Fibroblast of lung (primary cell): Measurements from ENCODE around the gene SNX32. TPM values are rescaled to one million over a fixed set of nuclear protein-coding genes. Genes with fewer than 3 reads are reported as not detected.

Source experiments
- DNase-seq, 2 donors: peaks; one replicate each; pipeline versions ENCODE4 v3.0.0 to v3.0.0-alpha.2; 2010; ENCODE audit warnings: low read depth in 2 of 2
- H2AFZ ChIP-seq: 2 replicates; pipeline ENCODE4 v1.5.1; 2012; ENCODE audit warnings: low read length, control low read depth, inconsistent platforms
- H3K27ac ChIP-seq: 2 replicates; pipeline ENCODE4 v1.5.1; 2011; ENCODE audit warnings: low read length, control low read depth; ENCODE audit not compliant: insufficient read depth
- H3K27me3 ChIP-seq: 2 replicates; pipeline ENCODE4 v1.5.1; 2011; ENCODE audit warnings: mild to moderate bottlenecking, low read length; ENCODE audit not compliant: control insufficient read depth, insufficient read depth
- H3K36me3 ChIP-seq: 2 replicates; pipeline ENCODE4 v1.5.1; 2011; ENCODE audit warnings: low read length; ENCODE audit not compliant: control insufficient read depth, insufficient read depth
- H3K4me1 ChIP-seq: 2 replicates; pipeline ENCODE4 v1.5.1; 2011; ENCODE audit warnings: low read length; ENCODE audit not compliant: control insufficient read depth, insufficient read depth; ENCODE audit errors: extremely low read depth
- H3K4me2 ChIP-seq: 2 replicates; pipeline ENCODE4 v1.5.1; 2011; ENCODE audit warnings: low read length, control low read depth; ENCODE audit not compliant: insufficient read depth; ENCODE audit errors: extremely low read depth
- H3K4me3 ChIP-seq, 4 experiments: fragments of 200-600 bp in 1 of 4; sonication (generic) in 1 of 4; replicated peaks in 1 of 4; 2 replicates each; pipeline ENCODE4 v1.5.1; 2011 to 2016; ENCODE audit warnings: low read length in 4 of 4, low read depth in 3 of 4, mild to moderate bottlenecking in 3 of 4, control low read depth in 2 of 4, inconsistent platforms in 1 of 4, mixed read lengths in 1 of 4; ENCODE audit not compliant: insufficient read depth in 1 of 4; ENCODE audit errors: control extremely low read depth in 1 of 4
- H3K79me2 ChIP-seq: 2 replicates; pipeline ENCODE4 v1.5.1; 2012; ENCODE audit warnings: mild to moderate bottlenecking, low read length, inconsistent platforms; ENCODE audit not compliant: control insufficient read depth, insufficient read depth
- H3K9ac ChIP-seq: 2 replicates; pipeline ENCODE4 v1.5.1; 2011; ENCODE audit warnings: mild to moderate bottlenecking, low read length, control low read depth; ENCODE audit not compliant: insufficient read depth
- H3K9me3 ChIP-seq: 2 replicates; pipeline ENCODE4 v1.5.1; 2012; ENCODE audit warnings: low read depth, low read length; ENCODE audit not compliant: control insufficient read depth, insufficient read depth
- H4K20me1 ChIP-seq: 2 replicates; pipeline ENCODE4 v1.5.1; 2011; ENCODE audit warnings: low read length; ENCODE audit not compliant: control insufficient read depth, insufficient read depth; ENCODE audit errors: extremely low read depth
- EZH2 ChIP-seq: IDR thresholded peaks from 2 replicates; pipeline ENCODE4 v1.5.1; 2012; ENCODE audit warnings: low read length, control low read depth, mild to moderate bottlenecking; ENCODE audit errors: missing control alignments
- polyA plus RNA-seq, 2 donors: library from polyadenylated mRNA; depleted of rRNA in 1 of 2; stranded (reverse) in 1 of 2; unstranded in 1 of 2; fragments of >200 nt; gene quantifications; 2 replicates each; pipeline ENCODE4 v1.2.1, GENCODE V29; 2011 to 2012; ENCODE audit warnings: missing spikeins in 1 of 2
- total RNA-seq: library from RNA; depleted of rRNA; stranded (reverse); fragments of >200 nt; gene quantifications from 2 replicates; pipeline ENCODE4 v1.2.1, GENCODE V29; 2014
- TF ChIP-seq, protein P1 (sequence below), 2 donors: IDR thresholded peaks in 1 of 2; conservative IDR thresholded peaks in 1 of 2; 1 replicate in 1 of 2; 2 replicates in 1 of 2; pipeline ENCODE4 v1.5.1; 2011 to 2012; ENCODE audit warnings: low read length in 2 of 2, control low read depth in 1 of 2, inconsistent platforms in 1 of 2, low read depth in 1 of 2, mild to moderate bottlenecking in 1 of 2

The SNX32 gene
- total and polyA plus RNA-seq, 2 donors (not counting 1 experiment from before 2014, with no cell fraction given) = 0.33 to 3.1 TPM

DNA sequence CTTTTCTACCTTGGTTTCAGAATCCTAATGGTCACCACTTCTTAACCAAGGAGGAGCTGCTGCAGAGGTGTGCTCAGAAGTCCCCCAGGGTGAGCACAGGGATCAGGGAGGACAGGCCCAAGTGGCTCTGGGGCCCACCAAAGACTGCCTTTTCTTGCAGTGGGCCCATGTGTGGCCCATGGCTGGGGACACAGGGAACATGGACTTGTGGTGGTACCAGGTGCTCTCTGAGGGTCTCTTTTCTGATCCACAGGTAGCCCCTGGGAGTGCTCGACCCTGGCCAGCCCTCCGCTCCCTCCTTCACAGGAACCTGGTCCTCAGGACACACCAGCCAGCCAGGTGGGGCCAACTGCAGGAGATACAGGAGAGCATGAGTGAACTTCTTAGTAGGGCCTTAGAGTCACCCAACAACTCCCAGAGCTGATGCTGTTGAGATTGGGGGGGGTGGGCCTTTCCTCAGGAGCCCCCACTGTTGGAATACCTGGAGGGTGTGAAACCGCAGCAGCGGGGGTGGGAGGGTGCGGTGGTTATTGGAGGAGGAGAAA is 28.5 kb downstream of the SNX32 start:
- Histone ChIP-seq H3K4me3 (peak overlapping the region in 1 of 4 experiments; percentile 96), H3K4me2 (peak overlapping the region; percentile 73), H3K27ac (peak overlapping the region; percentile 27), H3K36me3 (peaks cover 40% of the 10 kb centered on the region), H2AFZ (no peak overlapping the region), H3K9me3 (no peaks in the 10 kb centered on the region), H3K9ac (peak overlapping the region; percentile 7), H3K27me3 (no peaks in the 10 kb centered on the region), H3K4me1 (peaks cover 15% of the 10 kb centered on the region), H4K20me1 (no peaks in the 10 kb centered on the region), H3K79me2 (peaks cover 39% of the 10 kb centered on the region)
- TF ChIP-seq, protein P1, sequence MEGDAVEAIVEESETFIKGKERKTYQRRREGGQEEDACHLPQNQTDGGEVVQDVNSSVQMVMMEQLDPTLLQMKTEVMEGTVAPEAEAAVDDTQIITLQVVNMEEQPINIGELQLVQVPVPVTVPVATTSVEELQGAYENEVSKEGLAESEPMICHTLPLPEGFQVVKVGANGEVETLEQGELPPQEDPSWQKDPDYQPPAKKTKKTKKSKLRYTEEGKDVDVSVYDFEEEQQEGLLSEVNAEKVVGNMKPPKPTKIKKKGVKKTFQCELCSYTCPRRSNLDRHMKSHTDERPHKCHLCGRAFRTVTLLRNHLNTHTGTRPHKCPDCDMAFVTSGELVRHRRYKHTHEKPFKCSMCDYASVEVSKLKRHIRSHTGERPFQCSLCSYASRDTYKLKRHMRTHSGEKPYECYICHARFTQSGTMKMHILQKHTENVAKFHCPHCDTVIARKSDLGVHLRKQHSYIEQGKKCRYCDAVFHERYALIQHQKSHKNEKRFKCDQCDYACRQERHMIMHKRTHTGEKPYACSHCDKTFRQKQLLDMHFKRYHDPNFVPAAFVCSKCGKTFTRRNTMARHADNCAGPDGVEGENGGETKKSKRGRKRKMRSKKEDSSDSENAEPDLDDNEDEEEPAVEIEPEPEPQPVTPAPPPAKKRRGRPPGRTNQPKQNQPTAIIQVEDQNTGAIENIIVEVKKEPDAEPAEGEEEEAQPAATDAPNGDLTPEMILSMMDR (conservative IDR thresholded peaks at IDR 0.05 in 1 of 2, IDR thresholded peaks at IDR 0.05 in 1 of 2; ENCODE audit: low read depth in 1 of 2, low read length in 2 of 2) = no peak
- TF ChIP-seq EZH2 = no peak
- no peak for DNase-seq

DNA sequence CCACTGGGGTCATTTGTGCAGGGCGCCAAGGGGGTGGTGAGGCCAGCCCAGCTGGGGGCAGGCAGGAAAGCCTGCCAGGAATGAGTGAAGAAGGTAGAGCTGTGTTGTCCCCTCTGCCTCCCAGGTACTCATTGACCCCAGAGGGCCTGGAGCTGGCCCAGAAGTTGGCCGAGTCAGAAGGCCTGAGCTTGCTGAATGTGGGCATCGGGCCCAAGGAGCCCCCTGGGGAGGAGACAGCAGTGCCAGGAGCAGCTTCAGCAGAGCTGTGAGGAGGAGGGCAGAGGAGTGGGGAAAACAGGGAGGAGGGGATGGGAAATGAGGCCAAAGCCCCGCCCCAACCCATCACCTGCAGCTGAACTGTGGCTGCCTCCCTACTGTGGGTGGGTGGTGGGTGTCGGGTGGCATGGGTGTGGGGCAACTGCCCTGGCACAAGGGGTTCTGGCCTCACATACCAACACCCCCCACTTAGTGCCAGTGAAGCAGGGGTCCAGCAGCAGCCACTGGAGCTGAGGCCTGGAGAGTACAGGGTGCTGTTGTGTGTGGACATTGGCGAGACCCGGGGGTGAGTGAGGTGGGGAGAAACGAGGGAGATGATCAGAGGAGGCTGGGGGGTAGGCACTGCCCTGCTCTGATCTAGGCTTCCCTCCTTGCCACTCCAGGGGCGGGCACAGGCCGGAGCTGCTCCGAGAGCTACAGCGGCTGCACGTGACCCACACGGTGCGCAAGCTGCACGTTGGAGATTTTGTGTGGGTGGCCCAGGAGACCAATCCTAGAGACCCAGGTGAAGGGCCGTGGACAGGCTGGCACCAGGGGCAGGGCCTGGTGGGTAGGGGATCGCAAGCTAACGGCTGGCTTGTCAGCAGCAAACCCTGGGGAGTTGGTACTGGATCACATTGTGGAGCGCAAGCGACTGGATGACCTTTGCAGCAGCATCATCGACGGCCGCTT is 29.5 kb downstream of the SNX32 start:
- Histone ChIP-seq H3K27me3 (no peaks in the 10 kb centered on the region), H2AFZ (no peak overlapping the region), H4K20me1 (no peaks in the 10 kb centered on the region), H3K9me3 (no peaks in the 10 kb centered on the region), H3K4me3 (no peak overlapping the region), H3K36me3 (peaks cover 45% of the 10 kb centered on the region), H3K9ac (no peak overlapping the region), H3K27ac (no peak overlapping the region), H3K79me2 (peaks cover 34% of the 10 kb centered on the region), H3K4me2 (no peak overlapping the region), H3K4me1 (peaks cover 18% of the 10 kb centered on the region)
- no peak for DNase-seq
- no peak for TF ChIP-seq EZH2
- TF ChIP-seq, protein P1 (conservative IDR thresholded peaks at IDR 0.05 in 1 of 2, IDR thresholded peaks at IDR 0.05 in 1 of 2; ENCODE audit: low read depth in 1 of 2, low read length in 2 of 2) = no peak

DNA sequence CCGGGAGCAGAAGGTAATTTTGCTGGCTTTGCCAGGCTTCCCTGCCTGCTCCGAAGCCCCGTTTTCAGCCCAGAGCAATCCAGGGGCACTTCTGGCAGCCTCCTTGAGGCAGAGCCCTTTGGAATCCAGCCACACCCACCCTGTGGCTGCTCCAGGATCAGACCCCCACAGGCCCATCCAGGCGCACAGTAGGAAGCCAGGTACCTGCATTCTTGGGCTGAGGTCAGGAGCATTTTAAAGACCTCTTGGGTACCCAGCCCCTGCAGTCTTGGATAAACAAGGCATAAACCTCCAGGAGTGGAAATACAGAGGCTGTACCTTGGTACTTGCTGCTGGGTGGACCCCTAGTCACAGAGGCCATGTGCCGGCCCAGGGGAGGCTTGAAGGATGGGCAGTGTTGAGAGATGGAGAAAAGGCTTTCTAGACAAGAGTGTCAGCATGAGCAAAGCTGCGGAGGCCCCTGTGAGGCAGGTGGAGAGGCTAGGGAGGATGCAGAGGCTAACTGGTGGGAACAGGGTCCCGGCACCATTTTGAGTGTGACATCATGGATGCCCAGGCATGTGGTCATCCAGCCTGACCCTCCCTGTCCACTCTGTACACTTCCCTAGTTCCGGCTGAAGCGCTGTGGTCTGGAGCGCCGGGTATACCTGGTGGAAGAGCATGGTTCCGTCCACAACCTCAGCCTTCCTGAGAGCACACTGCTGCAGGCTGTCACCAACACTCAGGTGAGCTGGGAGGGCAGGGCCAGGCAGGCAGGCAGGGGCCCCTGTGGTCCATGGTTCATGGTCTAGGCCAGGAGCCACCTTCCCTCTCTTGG is 30.3 kb downstream of the SNX32 start:
- no peaks in the 10 kb centered on the region for H4K20me1 ChIP-seq
- H3K79me2 ChIP-seq = peaks cover 36% of the 10 kb centered on the region
- no peak overlapping the region for H3K4me3 ChIP-seq
- H2AFZ ChIP-seq = no peak overlapping the region
- H3K9ac ChIP-seq = no peak overlapping the region
- no peak overlapping the region for H3K27ac ChIP-seq
- H3K9me3 ChIP-seq = no peaks in the 10 kb centered on the region
- H3K36me3 ChIP-seq = peaks cover 49% of the 10 kb centered on the region
- TF ChIP-seq, protein P1 (conservative IDR thresholded peaks at IDR 0.05 in 1 of 2, IDR thresholded peaks at IDR 0.05 in 1 of 2; ENCODE audit: low read depth in 1 of 2, low read length in 2 of 2) = no peak
- no peak for TF ChIP-seq EZH2
- H3K27me3 ChIP-seq = no peaks in the 10 kb centered on the region
- DNase-seq = no peak
- no peak overlapping the region for H3K4me2 ChIP-seq
- H3K4me1 ChIP-seq = peaks cover 15% of the 10 kb centered on the region
